NCI-H1694 (cell line): ENCODE results near the gene CFDP1.

ENCODE experiments used
- DNase-seq: peaks from one replicate; lab custom pipeline; 2025; lab: John Stamatoyannopoulos, UW

Gene CFDP1

GRCh38 chr16:75250089-75250808 lies 183.1 kb downstream of the CFDP1 start:
- DNase-seq = no peak

- DNase-seq = no peak
These were observed 183.9 kb downstream of the CFDP1 start for GRCh38 chr16:75249441-75249840.

- no peak for DNase-seq
These were observed 184.5 kb downstream of the CFDP1 start for GRCh38 chr16:75248536-75249380.

- no peak for DNase-seq
These were observed 185.2 kb downstream of the CFDP1 start for GRCh38 chr16:75248142-75248535.

- no peak for DNase-seq
These were observed 186.1 kb downstream of the CFDP1 start for GRCh38 chr16:75247249-75247648.

- no peak for DNase-seq
These were observed 186.6 kb downstream of the CFDP1 start for GRCh38 chr16:75246504-75247205.

- DNase-seq = no peak
These were observed 188.2 kb downstream of the CFDP1 start for GRCh38 chr16:75244844-75245758.

GRCh38 chr16:75244225-75244809 lies 189.0 kb downstream of the CFDP1 start:
- DNase-seq = no peak
